GM23248 (cell line): ENCODE data around the gene CLINT1.

Experiments used
- EZH2 ChIP-seq: fragments of 200-600 bp; sonication (generic); IDR thresholded peaks from 2 replicates; pipeline ENCODE4 v1.6.1; 2018; ENCODE audit warnings: antibody characterized with exemption, mild to moderate bottlenecking; ENCODE audit not compliant: insufficient read depth, poor library complexity, severe bottlenecking
- EZH2phosphoT487 ChIP-seq: fragments of 200-600 bp; sonication (generic); IDR thresholded peaks from 2 replicates; pipeline ENCODE4 v1.6.1; 2018; ENCODE audit warnings: antibody characterized with exemption, moderate library complexity, mild to moderate bottlenecking, low read depth; ENCODE audit not compliant: insufficient read depth

- no peak for TF ChIP-seq EZH2phosphoT487
- no peak for TF ChIP-seq EZH2
These were observed 15.9 kb upstream of the CLINT1 start for GRCh38 chr5:157874861-157875260.
